ENCODE data around the gene PRKCH. TPM values are rescaled to one million over a fixed set of nuclear protein-coding genes. Genes with fewer than 3 reads are reported as not detected.

PRKCH gene
- total and polyA plus RNA-seq, 10 of the 15 experiments (the other 5 are each of a cell fraction or from before 2014, with no cell fraction given) = 10.7 to 140 (median 33.2) TPM

DNA sequence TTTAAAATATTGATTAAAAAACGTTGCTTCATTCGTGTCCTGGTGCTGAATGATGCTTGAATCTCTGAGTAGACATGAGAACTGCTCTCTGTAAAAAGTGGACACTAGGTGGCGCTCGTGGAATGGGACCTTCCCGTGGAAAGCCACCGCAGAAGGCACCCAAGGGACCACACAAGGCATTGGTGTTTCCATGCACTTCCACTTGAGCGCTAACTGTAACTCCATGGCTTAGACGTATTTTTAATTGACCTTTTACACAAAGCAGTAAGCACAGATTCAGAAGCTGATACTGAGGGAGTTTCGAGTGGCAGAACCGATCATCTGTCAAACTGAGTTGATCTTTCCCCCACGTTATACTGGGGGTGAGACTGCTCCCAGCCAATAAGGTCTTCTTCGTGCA is 135.3 kb downstream of the PRKCH start (continued):
- TF ChIP-seq, protein P1, sequence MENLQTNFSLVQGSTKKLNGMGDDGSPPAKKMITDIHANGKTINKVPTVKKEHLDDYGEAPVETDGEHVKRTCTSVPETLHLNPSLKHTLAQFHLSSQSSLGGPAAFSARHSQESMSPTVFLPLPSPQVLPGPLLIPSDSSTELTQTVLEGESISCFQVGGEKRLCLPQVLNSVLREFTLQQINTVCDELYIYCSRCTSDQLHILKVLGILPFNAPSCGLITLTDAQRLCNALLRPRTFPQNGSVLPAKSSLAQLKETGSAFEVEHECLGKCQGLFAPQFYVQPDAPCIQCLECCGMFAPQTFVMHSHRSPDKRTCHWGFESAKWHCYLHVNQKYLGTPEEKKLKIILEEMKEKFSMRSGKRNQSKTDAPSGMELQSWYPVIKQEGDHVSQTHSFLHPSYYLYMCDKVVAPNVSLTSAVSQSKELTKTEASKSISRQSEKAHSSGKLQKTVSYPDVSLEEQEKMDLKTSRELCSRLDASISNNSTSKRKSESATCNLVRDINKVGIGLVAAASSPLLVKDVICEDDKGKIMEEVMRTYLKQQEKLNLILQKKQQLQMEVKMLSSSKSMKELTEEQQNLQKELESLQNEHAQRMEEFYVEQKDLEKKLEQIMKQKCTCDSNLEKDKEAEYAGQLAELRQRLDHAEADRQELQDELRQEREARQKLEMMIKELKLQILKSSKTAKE (IDR thresholded peaks at IDR 0.05; ENCODE audit: low read depth, poor library complexity, severe bottlenecking) = peak; percentile 39
- TF ChIP-seq RB1 (IDR thresholded peaks at IDR 0.05; ENCODE audit: borderline replicate concordance) (peak; percentile 43; the same call in 1 of the 2 replicates), RAD51 (IDR thresholded peaks at IDR 0.05) (no peak), ZSCAN29 (IDR thresholded peaks at IDR 0.05) (no peak), GATAD2B (conservative IDR thresholded peaks at IDR 0.05; ENCODE audit: low read depth) (peak; percentile 31; the same call in 1 of the 2 replicates), REST (IDR thresholded peaks at IDR 0.05; ENCODE audit: low read depth, low read length) (no peak), HDAC2 (IDR thresholded peaks at IDR 0.05) (no peak), SIX5 (IDR thresholded peaks at IDR 0.05; ENCODE audit: low read depth, low read length, severe bottlenecking) (no peak), MEF2B (IDR thresholded peaks at IDR 0.05; ENCODE audit: partially characterized antibody, poor library complexity, severe bottlenecking) (peak; percentile 87), IKZF1 (conservative IDR thresholded peaks at IDR 0.05) (peak; percentile 47; the same call in 1 of the 2 replicates), SMC3 (IDR thresholded peaks at IDR 0.05; ENCODE audit: borderline replicate concordance, low read length) (peak; percentile 74), EGR1 (IDR thresholded peaks at IDR 0.05; ENCODE audit: borderline replicate concordance in 1 of 2, low read depth in 2 of 2, low read length in 2 of 2) (no peak), SMARCA5 (IDR thresholded peaks at IDR 0.05) (0 out of 2 replicates have a peak, but pooled peaks have one; percentile 41), BHLHE40 (IDR thresholded peaks at IDR 0.05; ENCODE audit: borderline replicate concordance in 1 of 2, low read depth in 2 of 2, low read length in 1 of 2) (0 out of 4 replicates have a peak, but pooled peaks of 1 of the 2 experiments have one; percentile 43)
- TF ChIP-seq, protein P2, sequence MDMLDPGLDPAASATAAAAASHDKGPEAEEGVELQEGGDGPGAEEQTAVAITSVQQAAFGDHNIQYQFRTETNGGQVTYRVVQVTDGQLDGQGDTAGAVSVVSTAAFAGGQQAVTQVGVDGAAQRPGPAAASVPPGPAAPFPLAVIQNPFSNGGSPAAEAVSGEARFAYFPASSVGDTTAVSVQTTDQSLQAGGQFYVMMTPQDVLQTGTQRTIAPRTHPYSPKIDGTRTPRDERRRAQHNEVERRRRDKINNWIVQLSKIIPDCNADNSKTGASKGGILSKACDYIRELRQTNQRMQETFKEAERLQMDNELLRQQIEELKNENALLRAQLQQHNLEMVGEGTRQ (IDR thresholded peaks at IDR 0.05; ENCODE audit: borderline replicate concordance, low read depth, low read length) = no peak
- TF ChIP-seq, protein P3, sequence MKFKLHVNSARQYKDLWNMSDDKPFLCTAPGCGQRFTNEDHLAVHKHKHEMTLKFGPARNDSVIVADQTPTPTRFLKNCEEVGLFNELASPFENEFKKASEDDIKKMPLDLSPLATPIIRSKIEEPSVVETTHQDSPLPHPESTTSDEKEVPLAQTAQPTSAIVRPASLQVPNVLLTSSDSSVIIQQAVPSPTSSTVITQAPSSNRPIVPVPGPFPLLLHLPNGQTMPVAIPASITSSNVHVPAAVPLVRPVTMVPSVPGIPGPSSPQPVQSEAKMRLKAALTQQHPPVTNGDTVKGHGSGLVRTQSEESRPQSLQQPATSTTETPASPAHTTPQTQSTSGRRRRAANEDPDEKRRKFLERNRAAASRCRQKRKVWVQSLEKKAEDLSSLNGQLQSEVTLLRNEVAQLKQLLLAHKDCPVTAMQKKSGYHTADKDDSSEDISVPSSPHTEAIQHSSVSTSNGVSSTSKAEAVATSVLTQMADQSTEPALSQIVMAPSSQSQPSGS (IDR thresholded peaks at IDR 0.05; ENCODE audit: low read length) = no peak
- TF ChIP-seq, protein P4, sequence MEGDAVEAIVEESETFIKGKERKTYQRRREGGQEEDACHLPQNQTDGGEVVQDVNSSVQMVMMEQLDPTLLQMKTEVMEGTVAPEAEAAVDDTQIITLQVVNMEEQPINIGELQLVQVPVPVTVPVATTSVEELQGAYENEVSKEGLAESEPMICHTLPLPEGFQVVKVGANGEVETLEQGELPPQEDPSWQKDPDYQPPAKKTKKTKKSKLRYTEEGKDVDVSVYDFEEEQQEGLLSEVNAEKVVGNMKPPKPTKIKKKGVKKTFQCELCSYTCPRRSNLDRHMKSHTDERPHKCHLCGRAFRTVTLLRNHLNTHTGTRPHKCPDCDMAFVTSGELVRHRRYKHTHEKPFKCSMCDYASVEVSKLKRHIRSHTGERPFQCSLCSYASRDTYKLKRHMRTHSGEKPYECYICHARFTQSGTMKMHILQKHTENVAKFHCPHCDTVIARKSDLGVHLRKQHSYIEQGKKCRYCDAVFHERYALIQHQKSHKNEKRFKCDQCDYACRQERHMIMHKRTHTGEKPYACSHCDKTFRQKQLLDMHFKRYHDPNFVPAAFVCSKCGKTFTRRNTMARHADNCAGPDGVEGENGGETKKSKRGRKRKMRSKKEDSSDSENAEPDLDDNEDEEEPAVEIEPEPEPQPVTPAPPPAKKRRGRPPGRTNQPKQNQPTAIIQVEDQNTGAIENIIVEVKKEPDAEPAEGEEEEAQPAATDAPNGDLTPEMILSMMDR (IDR thresholded peaks at IDR 0.05 in 2 of 3, conservative IDR thresholded peaks at IDR 0.05 in 1 of 3; ENCODE audit: control insufficient read depth in 2 of 3, extremely low read depth in 1 of 3, insufficient read depth in 1 of 3, low read depth in 3 of 3, low read length in 3 of 3) = peak; percentile 77 to 80 (median 80)
- TF ChIP-seq, protein P5, sequence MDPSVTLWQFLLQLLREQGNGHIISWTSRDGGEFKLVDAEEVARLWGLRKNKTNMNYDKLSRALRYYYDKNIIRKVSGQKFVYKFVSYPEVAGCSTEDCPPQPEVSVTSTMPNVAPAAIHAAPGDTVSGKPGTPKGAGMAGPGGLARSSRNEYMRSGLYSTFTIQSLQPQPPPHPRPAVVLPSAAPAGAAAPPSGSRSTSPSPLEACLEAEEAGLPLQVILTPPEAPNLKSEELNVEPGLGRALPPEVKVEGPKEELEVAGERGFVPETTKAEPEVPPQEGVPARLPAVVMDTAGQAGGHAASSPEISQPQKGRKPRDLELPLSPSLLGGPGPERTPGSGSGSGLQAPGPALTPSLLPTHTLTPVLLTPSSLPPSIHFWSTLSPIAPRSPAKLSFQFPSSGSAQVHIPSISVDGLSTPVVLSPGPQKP (IDR thresholded peaks at IDR 0.05; ENCODE audit: low read depth, low read length) = no peak

Measured in GM12878 (cell line).